ENCODE results near the gene MGAT4B. TPM values are rescaled to one million over a fixed set of nuclear protein-coding genes. Genes with fewer than 3 reads are reported as not detected.

MGAT4B gene
- total and polyA plus RNA-seq, 2 of the 13 experiments (the other 11 are each of a cell fraction or from before 2014, with no cell fraction given) = 93.5 to 130 TPM

DNA sequence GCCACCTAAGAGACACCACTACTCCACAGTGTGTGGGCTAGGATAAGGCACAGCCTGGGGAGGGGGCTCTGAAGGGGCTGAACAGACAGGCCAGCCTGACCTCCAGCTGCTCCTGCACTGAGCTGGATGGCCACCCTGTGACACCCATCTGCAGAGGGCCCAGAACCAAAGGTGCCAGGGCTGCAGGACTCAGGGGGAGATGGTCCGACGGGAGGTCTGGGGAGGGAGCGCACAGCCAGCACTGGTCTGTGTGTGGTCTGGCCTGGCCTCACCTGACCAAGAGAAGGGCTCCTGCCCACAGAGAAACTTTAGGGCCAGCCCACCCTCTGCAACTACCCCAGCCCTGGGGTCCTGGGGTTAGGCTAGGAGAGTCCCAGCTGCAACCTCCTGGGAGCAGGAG, 12.1 kb downstream of the MGAT4B start:
- Histone ChIP-seq H4K20me1 (ENCODE audit: insufficient read depth, low read length) (no peaks in the 10 kb centered on the region), H3K36me3 (replicated peaks in 1 of 2; ENCODE audit: control insufficient read depth in 1 of 2, insufficient read depth in 2 of 2, low read length in 2 of 2) (peaks cover 12 to 18% of the 10 kb centered on the region in 2 experiments; a peak in 4 of 5 replicates), H3K27ac (ENCODE audit: extremely low read length, insufficient read depth, low read length) (no peak overlapping the region), H2AFZ (ENCODE audit: low read length) (no peak overlapping the region), H3K9me3 (ENCODE audit: low read length) (no peaks in the 10 kb centered on the region), H3K4me1 (ENCODE audit: insufficient read depth, low read length) (peaks cover 39% of the 10 kb centered on the region), H3K9ac (ENCODE audit: insufficient read depth, low read depth, low read length) (peak overlapping the region; percentile 35; the same call in 1 of the 2 replicates), H3K79me2 (ENCODE audit: insufficient read depth, low read length) (no peaks in the 10 kb centered on the region), H3K27me3 (ENCODE audit: control insufficient read depth in 1 of 2, insufficient read depth in 2 of 2, low read length in 2 of 2) (no peaks in the 10 kb centered on the region), H3K4me3 (replicated peaks in 1 of 3; ENCODE audit: insufficient read depth in 1 of 3, low read depth in 2 of 3, low read length in 3 of 3) (peak overlapping the region in 1 of 3 experiments; percentile 76; a peak in 2 of 6 replicates), H3K4me2 (ENCODE audit: low read depth, low read length) (peak overlapping the region; percentile 86)
- BruUV-seq (replicated peaks) = no TSS peak
- ChIA-PET CTCF (ENCODE audit: low intra/inter-chr PET ratio, low total read pairs) (interaction anchor here (2.5 kb wide), 1 partner anchor 32 kb away, joined by 11 read pairs; no protein-coding TSS in a partner anchor), POLR2A (interaction anchor here (2.1 to 2.3 kb wide), 3 partner anchors 26 to 171 kb away, joined by 5 to 11 read pairs (median 9); partner anchors contain the start of genes HNRNPH1 and SQSTM1)
- DNase-seq (ENCODE audit: low spot score) (no peak), ATAC-seq (peak; percentile 5), FAIRE-seq (no peak)
- in situ Hi-C loops (cut with HindIII; ENCODE audit: extremely low pct_ligation_motif_present, low pct_unique_long_range_greater_than_20kb) = no loop called here
- intact Hi-C loops (cut with micrococcal nuclease; ENCODE audit: unreplicated experiment) = no loop called here
- WGBS (ENCODE audit: low lambda C conversion rate) = no CpG with 5 or more reads among the region's 3 CpGs
- TF ChIP-seq ESRRA (CRISPR knock-in tag; IDR thresholded peaks at IDR 0.05; ENCODE audit: low read depth) = no peak
- 0 out of 2 replicates have a peak, but pooled peaks have one; percentile 2 for TF ChIP-seq POLR2G (IDR thresholded peaks at IDR 0.05; ENCODE audit: low read depth, low read length)
- TF ChIP-seq, protein P1, sequence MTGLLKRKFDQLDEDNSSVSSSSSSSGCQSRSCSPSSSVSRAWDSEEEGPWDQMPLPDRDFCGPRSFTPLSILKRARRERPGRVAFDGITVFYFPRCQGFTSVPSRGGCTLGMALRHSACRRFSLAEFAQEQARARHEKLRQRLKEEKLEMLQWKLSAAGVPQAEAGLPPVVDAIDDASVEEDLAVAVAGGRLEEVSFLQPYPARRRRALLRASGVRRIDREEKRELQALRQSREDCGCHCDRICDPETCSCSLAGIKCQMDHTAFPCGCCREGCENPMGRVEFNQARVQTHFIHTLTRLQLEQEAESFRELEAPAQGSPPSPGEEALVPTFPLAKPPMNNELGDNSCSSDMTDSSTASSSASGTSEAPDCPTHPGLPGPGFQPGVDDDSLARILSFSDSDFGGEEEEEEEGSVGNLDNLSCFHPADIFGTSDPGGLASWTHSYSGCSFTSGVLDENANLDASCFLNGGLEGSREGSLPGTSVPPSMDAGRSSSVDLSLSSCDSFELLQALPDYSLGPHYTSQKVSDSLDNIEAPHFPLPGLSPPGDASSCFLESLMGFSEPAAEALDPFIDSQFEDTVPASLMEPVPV (CRISPR knock-in tag; IDR thresholded peaks at IDR 0.05) = 0 out of 2 replicates have a peak, but pooled peaks have one; percentile 11
- TF ChIP-seq ZNF501 (CRISPR knock-in tag; IDR thresholded peaks at IDR 0.05) = no peak
- TF ChIP-seq ZNF598 (CRISPR knock-in tag; IDR thresholded peaks at IDR 0.05; ENCODE audit: borderline replicate concordance) = 0 out of 2 replicates have a peak, but pooled peaks have one; percentile 26
- 0 out of 4 replicates have a peak, but pooled peaks of 1 of the 2 experiments have one; percentile 1 for TF ChIP-seq POLR2A (IDR thresholded peaks at IDR 0.05; ENCODE audit: insufficient read depth in 1 of 2, low read depth in 2 of 2, low read length in 2 of 2)
- no peak for TF ChIP-seq ZNF83 (CRISPR knock-in tag; IDR thresholded peaks at IDR 0.05; ENCODE audit: borderline replicate concordance)
- TF ChIP-seq, protein P2, sequence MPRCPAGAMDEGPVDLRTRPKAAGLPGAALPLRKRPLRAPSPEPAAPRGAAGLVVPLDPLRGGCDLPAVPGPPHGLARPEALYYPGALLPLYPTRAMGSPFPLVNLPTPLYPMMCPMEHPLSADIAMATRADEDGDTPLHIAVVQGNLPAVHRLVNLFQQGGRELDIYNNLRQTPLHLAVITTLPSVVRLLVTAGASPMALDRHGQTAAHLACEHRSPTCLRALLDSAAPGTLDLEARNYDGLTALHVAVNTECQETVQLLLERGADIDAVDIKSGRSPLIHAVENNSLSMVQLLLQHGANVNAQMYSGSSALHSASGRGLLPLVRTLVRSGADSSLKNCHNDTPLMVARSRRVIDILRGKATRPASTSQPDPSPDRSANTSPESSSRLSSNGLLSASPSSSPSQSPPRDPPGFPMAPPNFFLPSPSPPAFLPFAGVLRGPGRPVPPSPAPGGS (CRISPR knock-in tag; IDR thresholded peaks at IDR 0.05) = 0 out of 2 replicates have a peak, but pooled peaks have one; percentile 63
- TF ChIP-seq ZNF619 (CRISPR knock-in tag; IDR thresholded peaks at IDR 0.05) = 0 out of 2 replicates have a peak, but pooled peaks have one; percentile 12
- TF ChIP-seq MYC (CRISPR knock-in tag; IDR thresholded peaks at IDR 0.05; ENCODE audit: borderline replicate concordance) = 0 out of 2 replicates have a peak, but pooled peaks have one; percentile 3
- 0 out of 2 replicates have a peak, but pooled peaks have one; percentile 28 for TF ChIP-seq ZNF33B (CRISPR knock-in tag; IDR thresholded peaks at IDR 0.05)

Measured in HepG2 (cell line).